Renal cortical epithelial cell (primary cell): ENCODE data around the gene PPFIA1. TPM values are rescaled to one million over a fixed set of nuclear protein-coding genes. Genes with fewer than 3 reads are reported as not detected.

Experiments
- DNase-seq: peaks from one replicate; pipeline ENCODE4 v3.0.0-alpha.2; 2011; ENCODE audit warnings: low read depth
- total RNA-seq: library from RNA; depleted of rRNA; stranded (reverse); fragments of >200 nt; gene quantifications from 2 replicates; pipeline ENCODE4 v1.2.3, GENCODE V29; 2014

Gene PPFIA1
- total RNA-seq, 1 donor from 2014 or later, result 52.5 TPM

- DNase-seq, result no peak
Observed at GRCh38 chr11:70432065-70432464, 161.6 kb downstream of the PPFIA1 start.

GRCh38 chr11:70432580-70432979, 162.1 kb downstream of the PPFIA1 start:
- no peak for DNase-seq

- DNase-seq, result no peak
Observed at GRCh38 chr11:70433038-70433437, 162.5 kb downstream of the PPFIA1 start.

GRCh38 chr11:70433526-70433925, 163.0 kb downstream of the PPFIA1 start:
- DNase-seq, result no peak

Other genes with a start within 250 kb of the PPFIA1 start
- 0.05 TPM in 1 of 2 replicates, not detected in the other for gene ANO1, start 192.4 kb upstream of the PPFIA1 start, total RNA-seq
- gene FADD, start 67.4 kb upstream of the PPFIA1 start, total RNA-seq, result 57.4 and 79.0 TPM in 2 replicates
- 254 and 450 TPM in 2 replicates for gene CTTN, start 127.8 kb downstream of the PPFIA1 start, total RNA-seq